Adrenal gland (tissue), 12 donors: ENCODE data around the gene PLGRKT. TPM values are rescaled to one million over a fixed set of nuclear protein-coding genes. Genes with fewer than 3 reads are reported as not detected.

Experiments used
- DNase-seq, 7 donors: peaks; one replicate each; pipeline ENCODE4 v3.0.0-alpha.2; 2019 to 2020
- H3K27ac ChIP-seq, 5 donors: fragments of 200-600 bp; sonication (generic) in 4 of 5; 1 replicate in 3 of 5; 2 replicates in 2 of 5; pipeline versions ENCODE4 v1.5.1 to v1.8.0; 2016 to 2020; ENCODE audit warnings: mild to moderate bottlenecking in 1 of 5
- H3K27me3 ChIP-seq: fragments of 200-600 bp; 2 replicates; pipeline ENCODE4 v1.8.0; 2021
- H3K36me3 ChIP-seq, 2 donors: fragments of 200-600 bp; replicated peaks in 1 of 2; 1 replicate in 1 of 2; 2 replicates in 1 of 2; pipeline versions ENCODE4 v1.5.1 to v1.8.0; 2018 to 2022
- H3K4me1 ChIP-seq, 2 donors: fragments of 200-600 bp; replicated peaks in 1 of 2; 1 replicate in 1 of 2; 2 replicates in 1 of 2; pipeline versions ENCODE4 v1.5.1 to v1.8.0; 2018 to 2021
- H3K4me3 ChIP-seq, 4 donors: fragments of 200-600 bp; sonication (generic) in 3 of 4; one replicate each; pipeline ENCODE4 v1.5.1; 2016 to 2018
- H3K9me3 ChIP-seq, 3 donors: fragments of 200-600 bp; sonication (generic) in 1 of 3; replicated peaks in 1 of 3; 1 replicate in 2 of 3; 2 replicates in 1 of 3; pipeline versions ENCODE4 v1.5.1 to v1.8.0; 2016 to 2021
- CTCF ChIP-seq, 6 experiments: fragments of 450-650 bp in 4 of 6; fragments of 200-600 bp in 2 of 6; sonication (generic) in 1 of 6; IDR thresholded peaks; 1 replicate in 5 of 6; 2 replicates in 1 of 6; pipeline versions ENCODE4 v1.5.1 to v1.8.0; 2016 to 2021; ENCODE audit warnings: antibody characterized with exemption in 6 of 6, mild to moderate bottlenecking in 2 of 6, moderate library complexity in 1 of 6
- POLR2A ChIP-seq, 2 donors: fragments of 450-650 bp; IDR thresholded peaks; one replicate each; pipeline ENCODE4 v1.6.1; 2017; ENCODE audit warnings: antibody characterized with exemption in 2 of 2, mild to moderate bottlenecking in 2 of 2, moderate library complexity in 1 of 2
- WGBS, 4 donors: extraction: QIAGEN DNeasy Blood & Tissue Kit in 2 of 4; methylation state at CpG; one replicate each; pipeline versions ENCODE4 v1.1.5 to v1.1.7; 2013 to 2017; 5-methylcytosine and 5-hydroxymethylcytosine counted together
- intact Hi-C, 2 donors: fragments of 100-400 bp; cut with DNase I; formaldehyde crosslinking; loops; one replicate each; pipeline versions ENCODE4 v1.14.1 to v1.15.0; 2022 to 2023
- polyA plus RNA-seq, 3 donors: library from polyadenylated mRNA; stranded (reverse); fragments of 200-250 nt in 2 of 3; fragments of 350-450 nt in 1 of 3; fragmentation: Illumina TruSeq in 1 of 3; extraction: RNeasy Lipid Tissue Mini Kit (QIAGEN cat#74804) in 1 of 3; gene quantifications; one replicate each; pipeline ENCODE4 v1.2.3, GENCODE V29; 2013 to 2014
- total RNA-seq, 9 donors: library from RNA; depleted of rRNA in 4 of 9; stranded (reverse); fragments of >200 nt in 4 of 9; fragments of 120-200 nt in 1 of 9; fragmentation: NEBNext Ultra II Directional in 1 of 9; extraction: Animal tissue kit (Norgen Biotek cat#: 25700) in 1 of 9; gene quantifications; one replicate each; pipeline versions ENCODE4 v1.1.0 to v1.2.4, GENCODE V29; 2013 to 2023
- donor health status: healthy with polysubstance abuse.
- donor health status: Bipolar disorder and iron deficiency.
- donor health status: DM: yes; HTN: yes; CAD: no.
- donor health status: DM: no; HTN: no; CAD: no.
- donor health status: DM: no; HTN: no; CAD: no.
- donor health status: DM: yes; HTN: yes; CAD: no.

The PLGRKT gene
- total and polyA plus RNA-seq, 12 donors, result 7.2 to 32.0 (median 20.7) TPM

GRCh38 chr9:5375790-5376477 lies 61.8 kb downstream of the PLGRKT start:
- TF ChIP-seq POLR2A (IDR thresholded peaks at IDR 0.05) (no peak), CTCF (IDR thresholded peaks at IDR 0.05) (no peak)
- Histone ChIP-seq H3K36me3 (no peaks in the 10 kb centered on the region), H3K4me1 (no peaks in the 10 kb centered on the region), H3K4me3 (no peak overlapping the region), H3K27ac (no peak overlapping the region), H3K27me3 (no peaks in the 10 kb centered on the region), H3K9me3 (no peaks in the 10 kb centered on the region)
- intact Hi-C loops, result no loop called here
- 72 to 81% (median 77%) methylated on average over 6 of the region's 6 CpGs for WGBS, 4 donors
- no peak for DNase-seq

DNA sequence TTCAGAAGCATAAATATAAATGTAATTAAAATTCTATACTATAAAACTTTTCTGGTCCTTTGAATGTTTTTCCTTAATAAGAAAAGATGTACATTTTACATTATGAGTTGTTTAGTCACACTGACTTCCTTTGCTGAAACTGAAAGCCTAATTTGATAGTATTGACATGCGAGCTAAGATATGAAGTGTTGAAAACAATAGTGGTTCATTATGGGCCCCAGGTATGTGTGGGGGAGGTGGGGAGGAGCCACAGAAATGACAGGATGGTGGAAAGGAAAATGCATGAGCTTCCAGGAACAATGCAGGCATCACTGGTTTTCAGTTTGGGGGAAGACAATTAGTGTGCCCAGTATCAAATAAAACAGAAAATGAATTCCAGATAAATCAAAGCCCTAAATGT lies 62.6 kb downstream of the PLGRKT start:
- no peaks in the 10 kb centered on the region for H3K27me3 ChIP-seq
- intact Hi-C loops, result no loop called here
- 42 to 92% (median 77%) methylated on average over 1 of the region's 1 CpG for whole genome bisulfite sequencing, 4 donors
- no peak overlapping the region for H3K4me3 ChIP-seq
- no peaks in the 10 kb centered on the region for H3K36me3 ChIP-seq
- H3K9me3 ChIP-seq, result no peaks in the 10 kb centered on the region
- TF ChIP-seq POLR2A (IDR thresholded peaks at IDR 0.05), result no peak
- no peak for TF ChIP-seq CTCF (IDR thresholded peaks at IDR 0.05)
- H3K27ac ChIP-seq, result no peak overlapping the region
- no peak for DNase-seq
- H3K4me1 ChIP-seq, result no peaks in the 10 kb centered on the region

- no peak overlapping the region for H3K4me3 ChIP-seq
- 56 to 90% (median 78%) methylated on average over 2 to 3 of the region's 3 CpGs for WGBS, 4 donors
- H3K27ac ChIP-seq, result no peak overlapping the region
- H3K9me3 ChIP-seq, result no peaks in the 10 kb centered on the region
- H3K27me3 ChIP-seq, result no peaks in the 10 kb centered on the region
- H3K36me3 ChIP-seq, result no peaks in the 10 kb centered on the region
- TF ChIP-seq CTCF (IDR thresholded peaks at IDR 0.05), result no peak
- TF ChIP-seq POLR2A (IDR thresholded peaks at IDR 0.05), result no peak
- intact Hi-C loops, result no loop called here
- DNase-seq, result no peak
- no peaks in the 10 kb centered on the region for H3K4me1 ChIP-seq
Observed at GRCh38 chr9:5364294-5365024, 73.3 kb downstream of the PLGRKT start.

DNA sequence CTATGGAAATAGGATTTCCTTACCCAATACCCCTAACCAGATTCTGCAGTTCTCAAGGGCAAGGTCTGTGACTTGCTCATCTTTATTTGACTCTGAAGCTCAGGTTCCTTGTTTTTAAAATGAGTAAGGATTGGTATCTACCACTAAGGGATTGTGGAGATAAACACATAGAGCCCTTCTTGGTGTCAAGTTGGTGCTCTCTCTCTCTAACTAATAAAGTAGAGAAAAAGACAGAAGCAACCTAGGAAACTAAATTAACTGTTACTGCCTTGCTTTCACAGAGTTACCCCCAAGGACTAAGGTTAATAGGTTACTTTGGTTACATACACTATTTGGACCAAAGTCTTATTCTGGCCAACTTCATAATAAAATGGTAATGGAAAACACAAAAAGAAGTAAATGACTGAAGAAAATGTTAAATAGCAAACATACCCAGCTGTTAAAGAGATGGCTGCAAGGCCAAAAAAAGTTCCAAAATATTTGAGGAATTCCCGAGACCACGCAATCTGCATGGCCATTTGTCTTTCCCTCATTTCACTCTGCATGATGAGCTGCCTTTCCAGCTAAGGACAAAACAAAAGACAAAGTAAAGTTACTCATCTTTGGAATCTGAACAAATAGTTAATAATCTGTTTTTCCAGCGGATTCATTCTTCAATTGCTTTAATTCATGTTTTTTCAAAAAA lies 76.3 kb downstream of the PLGRKT start:
- no peak for TF ChIP-seq POLR2A (IDR thresholded peaks at IDR 0.05)
- no peak for TF ChIP-seq CTCF (IDR thresholded peaks at IDR 0.05)
- Histone ChIP-seq H3K36me3 (no peaks in the 10 kb centered on the region), H3K27me3 (no peaks in the 10 kb centered on the region), H3K4me3 (no peak overlapping the region), H3K4me1 (no peaks in the 10 kb centered on the region), H3K27ac (no peak overlapping the region), H3K9me3 (no peaks in the 10 kb centered on the region)
- no peak for DNase-seq
- 78 to 86% (median 84%) methylated on average over 3 of the region's 3 CpGs for WGBS, 4 donors
- intact Hi-C loops, result no loop called here
